ENCODE measurements around the gene ZSWIM8.
"Not testable (repeated sequence)": the region's sequence is repeated elsewhere in the genome, so short reads cannot be mapped to it uniquely, and the experiment has no call there.

DNA sequence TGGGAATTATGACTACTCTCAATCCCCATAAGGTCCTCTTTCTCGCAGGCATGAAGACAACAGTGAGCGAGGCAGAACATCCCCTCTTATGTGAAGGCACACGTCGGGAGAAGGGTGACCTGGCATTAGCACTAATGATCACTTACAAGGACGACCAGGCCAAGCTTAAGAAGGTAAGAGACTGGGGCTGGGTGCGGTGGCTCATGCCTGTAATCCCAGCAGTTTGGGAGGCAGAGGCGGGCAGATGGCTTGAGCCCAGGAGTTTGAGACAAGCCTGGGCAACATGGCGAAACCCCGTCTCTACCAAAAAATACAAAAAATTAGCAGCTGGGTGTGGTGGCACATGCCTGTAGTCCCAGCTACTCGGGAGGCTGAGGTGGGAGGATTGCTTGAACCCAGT, 10.1 kb downstream of the ZSWIM8 start:
- TF ChIP-seq, protein P1, sequence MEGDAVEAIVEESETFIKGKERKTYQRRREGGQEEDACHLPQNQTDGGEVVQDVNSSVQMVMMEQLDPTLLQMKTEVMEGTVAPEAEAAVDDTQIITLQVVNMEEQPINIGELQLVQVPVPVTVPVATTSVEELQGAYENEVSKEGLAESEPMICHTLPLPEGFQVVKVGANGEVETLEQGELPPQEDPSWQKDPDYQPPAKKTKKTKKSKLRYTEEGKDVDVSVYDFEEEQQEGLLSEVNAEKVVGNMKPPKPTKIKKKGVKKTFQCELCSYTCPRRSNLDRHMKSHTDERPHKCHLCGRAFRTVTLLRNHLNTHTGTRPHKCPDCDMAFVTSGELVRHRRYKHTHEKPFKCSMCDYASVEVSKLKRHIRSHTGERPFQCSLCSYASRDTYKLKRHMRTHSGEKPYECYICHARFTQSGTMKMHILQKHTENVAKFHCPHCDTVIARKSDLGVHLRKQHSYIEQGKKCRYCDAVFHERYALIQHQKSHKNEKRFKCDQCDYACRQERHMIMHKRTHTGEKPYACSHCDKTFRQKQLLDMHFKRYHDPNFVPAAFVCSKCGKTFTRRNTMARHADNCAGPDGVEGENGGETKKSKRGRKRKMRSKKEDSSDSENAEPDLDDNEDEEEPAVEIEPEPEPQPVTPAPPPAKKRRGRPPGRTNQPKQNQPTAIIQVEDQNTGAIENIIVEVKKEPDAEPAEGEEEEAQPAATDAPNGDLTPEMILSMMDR (IDR thresholded peaks at IDR 0.05), result not testable (repeated sequence)
- not testable (repeated sequence) for TF ChIP-seq ZFX (IDR thresholded peaks at IDR 0.05; ENCODE audit: borderline replicate concordance)
